Omental fat pad (tissue), 4 donors: ENCODE data around the gene MAPK4. TPM values are rescaled to one million over a fixed set of nuclear protein-coding genes. Genes with fewer than 3 reads are reported as not detected.
"Not testable (repeated sequence)": the region's sequence is repeated elsewhere in the genome, so short reads cannot be mapped to it uniquely, and the experiment has no call there.

Experiments
- ATAC-seq: fragments of 150-250 bp; one replicate; pipeline ENCODE4 v1.9.1; 2016; ENCODE audit warnings: mild to moderate bottlenecking, moderate library complexity; ENCODE audit not compliant: low FRiP score
- DNase-seq: peaks from one replicate; pipeline ENCODE4 v3.0.0-alpha.2; 2019; ENCODE audit warnings: low spot score
- CTCF ChIP-seq, 3 donors: fragments of 450-650 bp; IDR thresholded peaks; one replicate each; pipeline ENCODE4 v1.5.1; 2016 to 2017; ENCODE audit warnings: antibody characterized with exemption in 3 of 3, mild to moderate bottlenecking in 3 of 3, moderate library complexity in 2 of 3
- total RNA-seq, 4 donors: library from RNA; depleted of rRNA; stranded (reverse); fragments of >200 nt; gene quantifications; one replicate each; pipeline ENCODE4 v1.1.0, GENCODE V29; 2016

MAPK4 gene
- total RNA-seq, 4 donors from 2014 or later: 0.12 to 0.28 TPM; not detected in 2

GRCh38 chr18:50562686-50563085 is 2.8 kb downstream of the MAPK4 start:
- ATAC-seq (no peak), DNase-seq (no peak)
- TF ChIP-seq CTCF (IDR thresholded peaks at IDR 0.05): no peak

DNA sequence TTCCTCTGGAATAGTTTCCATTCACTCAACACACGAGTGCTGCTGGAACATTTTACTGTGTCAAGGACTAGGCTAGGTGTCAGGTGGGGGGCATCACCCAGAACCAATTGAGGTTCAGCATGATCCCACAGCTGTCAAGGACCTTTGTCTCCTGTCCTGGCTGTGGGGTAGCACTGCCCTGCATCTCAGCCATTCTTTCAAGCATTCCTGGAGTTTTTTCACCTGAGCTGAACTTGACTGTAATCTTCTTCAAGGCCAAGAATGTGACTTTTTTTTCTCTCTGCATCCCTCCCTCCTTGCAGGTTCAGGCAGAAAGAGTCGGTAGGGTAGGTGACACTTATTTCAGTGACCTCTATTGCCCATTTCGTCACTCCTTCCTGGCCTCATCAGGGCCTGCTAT is 3.5 kb downstream of the MAPK4 start:
- no peak for ATAC-seq
- TF ChIP-seq CTCF (IDR thresholded peaks at IDR 0.05): no peak
- DNase-seq: no peak

DNA sequence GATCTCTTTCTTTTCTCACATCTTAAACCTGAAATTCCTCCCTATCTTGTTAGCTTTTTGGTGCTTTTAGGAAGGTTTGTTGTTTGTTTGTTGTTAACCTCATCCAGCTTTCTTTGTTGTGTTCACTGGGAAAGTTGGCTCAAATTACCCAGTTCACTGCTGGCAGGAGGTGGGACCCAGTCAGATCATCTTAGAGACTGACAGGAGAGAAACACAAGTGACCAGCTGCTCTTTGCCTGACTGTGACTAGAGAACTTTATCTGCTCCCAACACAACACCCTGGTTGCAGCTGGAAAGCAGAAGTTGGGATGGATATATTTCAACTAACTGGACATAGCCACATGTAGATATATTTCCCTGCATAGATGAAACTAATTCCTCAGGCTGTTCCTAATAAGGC is 10.0 kb downstream of the MAPK4 start:
- no peak for TF ChIP-seq CTCF (IDR thresholded peaks at IDR 0.05)
- no peak for DNase-seq
- ATAC-seq: no peak

DNA sequence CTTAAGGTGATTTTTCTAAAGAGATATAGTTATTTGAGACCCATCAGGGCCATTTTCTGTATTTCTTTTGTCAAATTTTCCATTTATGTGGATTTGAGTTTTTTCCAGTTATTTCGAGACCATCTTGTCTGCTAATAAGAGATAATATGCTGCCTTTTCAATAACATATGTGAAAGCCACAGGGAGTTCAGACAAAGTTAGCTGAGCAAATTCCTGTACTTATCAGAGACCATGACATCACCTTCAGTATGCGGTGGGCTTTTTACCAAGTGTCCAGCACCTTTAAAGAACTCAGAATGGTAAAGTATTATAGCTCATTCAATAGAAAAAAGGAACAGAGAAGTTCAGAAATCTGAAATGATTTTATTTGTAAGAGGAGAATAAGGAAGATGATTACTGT is 11.7 kb downstream of the MAPK4 start:
- ATAC-seq: no peak
- no peak for TF ChIP-seq CTCF (IDR thresholded peaks at IDR 0.05)
- no peak for DNase-seq

DNA sequence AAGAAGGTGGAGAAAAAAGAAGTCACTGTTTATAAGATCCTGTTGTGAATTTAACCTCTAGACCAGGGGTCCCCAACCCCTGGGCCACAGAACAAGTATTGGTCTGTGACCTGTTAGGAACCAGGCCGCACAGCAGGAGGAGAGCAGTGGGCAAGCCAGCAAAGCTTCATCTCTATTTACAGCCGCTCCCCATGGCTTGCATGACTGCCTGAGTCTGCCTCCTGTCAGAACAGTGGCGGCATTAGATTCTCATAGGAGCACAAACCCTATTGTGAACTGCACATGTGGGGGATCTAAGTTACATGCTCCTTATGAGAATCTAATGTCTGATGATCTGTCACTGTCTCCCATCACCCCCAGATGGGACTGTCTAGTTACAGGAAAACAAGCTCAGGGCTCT is 13.3 kb downstream of the MAPK4 start:
- not testable (repeated sequence) for ATAC-seq, DNase-seq

- TF ChIP-seq CTCF (IDR thresholded peaks at IDR 0.05): no peak
- DNase-seq: no peak
- ATAC-seq: no peak
These were observed 13.8 kb downstream of the MAPK4 start for GRCh38 chr18:50573679-50574078.

DNA sequence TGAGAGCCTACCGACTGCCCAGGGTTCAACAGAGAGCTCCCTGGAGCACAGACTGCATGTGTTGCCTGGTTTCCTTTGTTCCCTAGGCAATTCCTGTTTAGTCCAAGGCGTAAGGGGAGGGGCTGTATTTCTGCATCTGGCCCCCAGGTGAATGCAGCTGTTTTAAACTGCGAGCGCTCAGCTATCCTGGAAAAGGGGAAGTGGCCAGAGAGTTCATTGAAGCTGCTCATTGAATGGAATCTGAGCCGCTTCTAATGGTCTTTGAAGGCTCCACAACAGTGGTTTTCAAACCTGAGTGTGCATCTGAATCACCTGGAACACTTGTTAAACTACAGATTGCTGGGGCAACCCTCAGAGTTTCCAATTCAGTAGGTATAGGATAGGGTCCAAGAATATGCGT is 18.1 kb downstream of the MAPK4 start:
- ATAC-seq (no peak), DNase-seq (no peak)
- TF ChIP-seq CTCF (IDR thresholded peaks at IDR 0.05): no peak

DNA sequence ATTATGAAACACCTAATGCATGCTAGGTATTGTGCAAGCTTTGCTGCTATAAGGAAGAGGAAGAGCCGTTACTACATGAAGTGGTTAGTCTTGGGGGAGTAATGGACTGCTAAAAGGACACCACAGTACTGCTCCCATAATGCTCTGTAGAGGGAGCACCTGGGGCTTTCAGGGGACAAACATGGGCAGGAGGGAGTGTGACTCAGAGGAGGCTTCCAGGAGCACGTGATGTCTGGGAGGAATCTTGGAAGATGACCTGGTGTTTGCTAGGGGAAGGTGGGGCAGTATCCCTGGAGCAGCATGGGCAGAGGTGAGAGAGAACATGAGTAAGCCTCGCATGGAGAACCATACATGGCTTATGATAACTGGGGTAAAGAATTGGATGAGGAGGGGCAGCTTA is 18.8 kb downstream of the MAPK4 start:
- ATAC-seq (no peak), DNase-seq (no peak)
- TF ChIP-seq CTCF (IDR thresholded peaks at IDR 0.05): no peak
